ENCODE data around the gene TLR5. TPM values are rescaled to one million over a fixed set of nuclear protein-coding genes. Genes with fewer than 3 reads are reported as not detected.
A peak's percentile ranks its signal among the peaks of the same experiment; 100 is the strongest.

Gene TLR5
- total RNA-seq, 1 experiment from 2014 or later = 2.5 TPM

GRCh38 chr1:223137455-223138085 is 5.5 kb downstream of the TLR5 start:
- Histone ChIP-seq H3K9me3 (ENCODE audit: insufficient read depth, low read depth) (no peaks in the 10 kb centered on the region), H3K4me1 (replicated peaks; ENCODE audit: insufficient read depth) (peaks cover 37% of the 10 kb centered on the region), H4K20me1 (ENCODE audit: insufficient read depth) (no peaks in the 10 kb centered on the region), H3F3A (ENCODE audit: insufficient read depth, low read depth) (peaks cover 22% of the 10 kb centered on the region), H3K4me2 (peak overlapping the region; percentile 46), H3K9me2 (ENCODE audit: insufficient read depth) (no peaks in the 10 kb centered on the region), H3K27me3 (ENCODE audit: insufficient read depth, low read depth) (no peaks in the 10 kb centered on the region), H3K4me3 (no peak overlapping the region), H3K79me2 (ENCODE audit: low read depth) (no peaks in the 10 kb centered on the region), H3K27ac (peak overlapping the region; percentile 13; the same call in 1 of the 2 replicates), H2AFZ (no peak overlapping the region), H3K36me3 (ENCODE audit: low read depth) (no peaks in the 10 kb centered on the region)
- TF ChIP-seq, protein P1, sequence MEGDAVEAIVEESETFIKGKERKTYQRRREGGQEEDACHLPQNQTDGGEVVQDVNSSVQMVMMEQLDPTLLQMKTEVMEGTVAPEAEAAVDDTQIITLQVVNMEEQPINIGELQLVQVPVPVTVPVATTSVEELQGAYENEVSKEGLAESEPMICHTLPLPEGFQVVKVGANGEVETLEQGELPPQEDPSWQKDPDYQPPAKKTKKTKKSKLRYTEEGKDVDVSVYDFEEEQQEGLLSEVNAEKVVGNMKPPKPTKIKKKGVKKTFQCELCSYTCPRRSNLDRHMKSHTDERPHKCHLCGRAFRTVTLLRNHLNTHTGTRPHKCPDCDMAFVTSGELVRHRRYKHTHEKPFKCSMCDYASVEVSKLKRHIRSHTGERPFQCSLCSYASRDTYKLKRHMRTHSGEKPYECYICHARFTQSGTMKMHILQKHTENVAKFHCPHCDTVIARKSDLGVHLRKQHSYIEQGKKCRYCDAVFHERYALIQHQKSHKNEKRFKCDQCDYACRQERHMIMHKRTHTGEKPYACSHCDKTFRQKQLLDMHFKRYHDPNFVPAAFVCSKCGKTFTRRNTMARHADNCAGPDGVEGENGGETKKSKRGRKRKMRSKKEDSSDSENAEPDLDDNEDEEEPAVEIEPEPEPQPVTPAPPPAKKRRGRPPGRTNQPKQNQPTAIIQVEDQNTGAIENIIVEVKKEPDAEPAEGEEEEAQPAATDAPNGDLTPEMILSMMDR (conservative IDR thresholded peaks at IDR 0.05) = no peak
- TF ChIP-seq EZH2 (IDR thresholded peaks at IDR 0.05; ENCODE audit: low read depth) = no peak
- CTCF ChIA-PET = interaction anchor here (0.6 kb wide), 1 partner anchor 974 kb away, joined by 7 read pairs; no protein-coding TSS in a partner anchor
- intact Hi-C loops (cut with micrococcal nuclease; ENCODE audit: unreplicated experiment) = loop anchor here (10.0 kb wide), 1 partner anchor 1197 kb away; the partner anchor contains the start of gene NVL
- POLR2A ChIA-PET (ENCODE audit: unreplicated experiment) = interaction anchor here (0.6 kb wide), 1 partner anchor 65 kb away, joined by 3 read pairs; no protein-coding TSS in a partner anchor
- BruUV-seq (replicated peaks) = no TSS peak
- peak in 1 of 2 experiments; percentile 75 for DNase-seq

GRCh38 chr1:223136086-223136485 is 7.0 kb downstream of the TLR5 start:
- Histone ChIP-seq H3K79me2 (ENCODE audit: low read depth) (no peaks in the 10 kb centered on the region), H4K20me1 (ENCODE audit: insufficient read depth) (no peaks in the 10 kb centered on the region), H3K27me3 (ENCODE audit: insufficient read depth, low read depth) (no peaks in the 10 kb centered on the region), H3K36me3 (ENCODE audit: low read depth) (no peaks in the 10 kb centered on the region), H3F3A (ENCODE audit: insufficient read depth, low read depth) (peaks cover 22% of the 10 kb centered on the region), H3K9me3 (ENCODE audit: insufficient read depth, low read depth) (no peaks in the 10 kb centered on the region), H2AFZ (no peak overlapping the region), H3K4me1 (replicated peaks; ENCODE audit: insufficient read depth) (peaks cover 33% of the 10 kb centered on the region), H3K4me3 (no peak overlapping the region), H3K9me2 (ENCODE audit: insufficient read depth) (no peaks in the 10 kb centered on the region), H3K4me2 (no peak overlapping the region), H3K27ac (no peak overlapping the region)
- DNase-seq = no peak
- ChIA-PET CTCF (no interaction called here), POLR2A (ENCODE audit: unreplicated experiment) (no interaction called here)
- intact Hi-C loops (cut with micrococcal nuclease; ENCODE audit: unreplicated experiment) = loop anchor here (10.0 kb wide), 1 partner anchor 1199 kb away; the partner anchor contains the start of gene NVL
- TF ChIP-seq, protein P1 (conservative IDR thresholded peaks at IDR 0.05) = no peak
- TF ChIP-seq EZH2 (IDR thresholded peaks at IDR 0.05; ENCODE audit: low read depth) = no peak
- no TSS peak for BruUV-seq (replicated peaks)

DNA sequence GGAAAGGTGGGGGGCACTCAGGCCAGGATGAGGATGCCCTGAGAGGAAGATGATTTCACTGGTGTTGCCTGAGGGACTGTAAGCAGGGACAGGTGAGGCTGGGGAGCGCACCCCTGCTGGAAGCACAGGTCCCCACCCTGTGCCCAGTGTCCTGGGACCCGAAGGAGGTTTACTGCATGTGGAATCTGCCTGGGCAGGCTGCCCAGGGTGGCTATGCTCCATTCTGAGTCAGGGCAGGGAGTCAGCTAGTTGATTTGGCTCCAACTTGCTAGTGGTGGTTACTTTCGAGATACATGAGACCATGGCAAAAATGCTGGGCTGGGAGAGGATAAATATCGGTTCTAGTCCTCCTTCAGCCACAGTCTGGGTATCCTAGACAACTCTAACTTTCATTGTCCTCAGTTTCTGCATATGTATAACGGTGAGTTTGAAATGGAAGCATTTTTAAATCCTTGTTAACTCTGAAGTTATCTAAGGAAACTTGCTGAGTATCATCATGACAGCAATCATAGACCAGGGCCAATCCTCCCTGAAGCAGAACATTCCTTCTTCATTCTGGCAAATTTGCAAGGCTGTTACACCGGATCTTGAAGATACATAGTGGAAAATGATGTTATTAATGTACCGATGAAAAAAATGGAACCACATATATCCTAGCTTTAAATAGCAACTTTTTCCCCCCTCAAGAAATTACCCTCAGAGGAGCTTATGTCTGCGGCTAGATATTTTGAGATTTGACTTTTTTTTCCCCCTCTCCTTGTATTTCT is 7.7 kb downstream of the TLR5 start:
- no peak for TF ChIP-seq EZH2 (IDR thresholded peaks at IDR 0.05; ENCODE audit: low read depth)
- TF ChIP-seq, protein P1 (conservative IDR thresholded peaks at IDR 0.05) = no peak
- Histone ChIP-seq H3K4me1 (replicated peaks; ENCODE audit: insufficient read depth) (peaks cover 33% of the 10 kb centered on the region), H3K9me2 (ENCODE audit: insufficient read depth) (no peaks in the 10 kb centered on the region), H3K4me3 (no peak overlapping the region), H2AFZ (no peak overlapping the region), H3K27me3 (ENCODE audit: insufficient read depth, low read depth) (no peaks in the 10 kb centered on the region), H3K4me2 (peak overlapping the region; percentile 79), H3K79me2 (ENCODE audit: low read depth) (no peaks in the 10 kb centered on the region), H3K27ac (peak overlapping the region; percentile 73), H3K36me3 (ENCODE audit: low read depth) (no peaks in the 10 kb centered on the region), H3K9me3 (ENCODE audit: insufficient read depth, low read depth) (no peaks in the 10 kb centered on the region), H4K20me1 (ENCODE audit: insufficient read depth) (no peaks in the 10 kb centered on the region), H3F3A (ENCODE audit: insufficient read depth, low read depth) (peaks cover 22% of the 10 kb centered on the region)
- ChIA-PET POLR2A (ENCODE audit: unreplicated experiment) (interaction anchor here (0.6 kb wide), 2 partner anchors 10 to 410 kb away, joined by 3 to 14 read pairs; no protein-coding TSS in a partner anchor), CTCF (interaction anchor here (0.6 kb wide), 1 partner anchor 384 kb away, joined by 9 read pairs; no protein-coding TSS in a partner anchor)
- peak; percentile 47 to 57 for DNase-seq
- intact Hi-C loops (cut with micrococcal nuclease; ENCODE audit: unreplicated experiment) = loop anchor here (2.0 to 10.0 kb wide), 2 partner anchors 55 to 1199 kb away; partner anchors contain the start of gene NVL
- BruUV-seq (replicated peaks) = no TSS peak
